NCI-H2107 treated with DMSO at 0.1 percent for 48 hours (cell line): Measurements from ENCODE around the gene TRNT1.

ENCODE experiments used
- DNase-seq: peaks from one replicate; lab custom pipeline; 2025; ENCODE audit not compliant: unreplicated experiment; lab: John Stamatoyannopoulos, UW

TRNT1 gene

GRCh38 chr3:3177861-3178497 is 51.2 kb downstream of the TRNT1 start:
- DNase-seq = no peak

- no peak for DNase-seq
Measured at GRCh38 chr3:3178498-3179328, 52.0 kb downstream of the TRNT1 start.

- DNase-seq = peak; percentile 33
Measured at GRCh38 chr3:3179407-3180094, 52.8 kb downstream of the TRNT1 start, which contains the start of gene CRBN. Gene CRBN, minus strand, starts transcription at chr3:3179691. Its CDS starts 4 bp downstream, at chr3:3179687.

- no peak for DNase-seq
Measured at GRCh38 chr3:3180456-3180855, 53.7 kb downstream of the TRNT1 start.

GRCh38 chr3:3184876-3185275 is 58.1 kb downstream of the TRNT1 start:
- no peak for DNase-seq

- no peak for DNase-seq
Measured at GRCh38 chr3:3189102-3189727, 62.5 kb downstream of the TRNT1 start.

- DNase-seq = no peak
Measured at GRCh38 chr3:3189961-3190360, 63.2 kb downstream of the TRNT1 start.

- no peak for DNase-seq
Measured at GRCh38 chr3:3191675-3192285, 65.0 kb downstream of the TRNT1 start.

GRCh38 chr3:3192286-3192675 is 65.5 kb downstream of the TRNT1 start:
- DNase-seq = no peak

GRCh38 chr3:3194861-3195260 is 68.1 kb downstream of the TRNT1 start:
- no peak for DNase-seq

- DNase-seq = no peak
Measured at GRCh38 chr3:3196148-3196861, 69.6 kb downstream of the TRNT1 start.
